Liver (tissue), 9 donors: ENCODE data around the gene LMTK2. TPM values are rescaled to one million over a fixed set of nuclear protein-coding genes. Genes with fewer than 3 reads are reported as not detected.

Experiments
- DNase-seq: peaks from one replicate; pipeline ENCODE4 v3.0.0-alpha.2; 2017; ENCODE audit warnings: low spot score
- H3K27ac ChIP-seq, 2 donors: one replicate each; pipeline ENCODE4 v1.7.0; 2013; ENCODE audit warnings: inconsistent platforms in 2 of 2, low read length in 2 of 2, control low read depth in 1 of 2, low read depth in 1 of 2, mild to moderate bottlenecking in 1 of 2
- H3K27me3 ChIP-seq, 4 donors: one replicate each; pipeline versions ENCODE4 v1.6.1 to v1.7.0; 2013; ENCODE audit warnings: low read length in 3 of 4, inconsistent platforms in 1 of 4, mild to moderate bottlenecking in 1 of 4, moderate library complexity in 1 of 4; ENCODE audit not compliant: control insufficient read depth in 4 of 4, insufficient read depth in 4 of 4
- H3K36me3 ChIP-seq, 4 donors: one replicate each; pipeline versions ENCODE4 v1.6.1 to v1.7.0; 2013; ENCODE audit warnings: low read length in 3 of 4, mild to moderate bottlenecking in 3 of 4, low read depth in 1 of 4, moderate library complexity in 1 of 4; ENCODE audit not compliant: control insufficient read depth in 4 of 4, insufficient read depth in 3 of 4
- H3K4me1 ChIP-seq, 4 donors: one replicate each; pipeline versions ENCODE4 v1.6.1 to v1.7.0; 2013; ENCODE audit warnings: low read length in 3 of 4, mild to moderate bottlenecking in 3 of 4, moderate library complexity in 1 of 4; ENCODE audit not compliant: control insufficient read depth in 4 of 4, insufficient read depth in 4 of 4
- H3K4me3 ChIP-seq, 3 donors: one replicate each; pipeline versions ENCODE4 v1.6.1 to v1.7.0; 2013; ENCODE audit warnings: low read length in 3 of 3, control low read depth in 1 of 3, low read depth in 1 of 3, mild to moderate bottlenecking in 1 of 3
- H3K9ac ChIP-seq, 2 donors: one replicate each; pipeline ENCODE4 v1.7.0; 2013; ENCODE audit warnings: low read length in 2 of 2, mild to moderate bottlenecking in 2 of 2, moderate library complexity in 2 of 2, control low read depth in 1 of 2, low read depth in 1 of 2
- H3K9me3 ChIP-seq, 4 donors: one replicate each; pipeline versions ENCODE4 v1.6.1 to v1.7.0; 2013; ENCODE audit warnings: low read length in 3 of 4; ENCODE audit not compliant: control insufficient read depth in 4 of 4
- EGR1 ChIP-seq, 2 donors: IDR thresholded peaks; 2 replicates each; pipeline ENCODE4 v1.6.1; 2016 to 2018; ENCODE audit warnings: antibody characterized with exemption in 2 of 2, low read depth in 2 of 2
- GABPA ChIP-seq, 2 donors: IDR thresholded peaks in 1 of 2; conservative IDR thresholded peaks in 1 of 2; 2 replicates each; pipeline ENCODE4 v1.6.1; 2016; ENCODE audit warnings: antibody characterized with exemption in 2 of 2, mild to moderate bottlenecking in 1 of 2, moderate library complexity in 1 of 2
- HNF4G ChIP-seq: IDR thresholded peaks from 2 replicates; pipeline ENCODE4 v1.6.1; 2016; ENCODE audit warnings: antibody characterized with exemption
- NR2F2 ChIP-seq: IDR thresholded peaks from 2 replicates; pipeline ENCODE4 v1.6.1; 2016; ENCODE audit warnings: antibody characterized with exemption
- RAD21 ChIP-seq, 2 donors: IDR thresholded peaks; 2 replicates each; pipeline ENCODE4 v1.6.1; 2016; ENCODE audit warnings: antibody characterized with exemption in 2 of 2, mild to moderate bottlenecking in 2 of 2
- RXRA ChIP-seq, 2 donors: IDR thresholded peaks; 2 replicates each; pipeline ENCODE4 v1.6.1; 2017 to 2018; ENCODE audit warnings: antibody characterized with exemption in 2 of 2, mild to moderate bottlenecking in 1 of 2
- WGBS: extraction: QIAGEN DNeasy Blood & Tissue Kit; methylation state at CpG from one replicate; pipeline ENCODE4 v1.1.7; 2013; 5-methylcytosine and 5-hydroxymethylcytosine counted together
- polyA plus RNA-seq, 2 donors: library from polyadenylated mRNA; stranded (reverse) in 1 of 2; unstranded in 1 of 2; fragments of 200-250 nt in 1 of 2; fragments of >200 nt in 1 of 2; fragmentation: Nextera tagmentation in 1 of 2; extraction: Ambion mirVana in 1 of 2; gene quantifications; one replicate each; pipeline versions ENCODE4 v1.2.1 to v1.2.3, GENCODE V29; 2013 to 2015
- total RNA-seq, 2 donors: library from RNA; depleted of rRNA; stranded (reverse); fragments of >200 nt; gene quantifications; one replicate each; pipeline ENCODE4 v1.2.3, GENCODE V29; 2014
- TF ChIP-seq, protein P1 (sequence below): fragments of 150-350 bp; IDR thresholded peaks from 2 replicates; pipeline ENCODE4 v1.5.1; 2017; ENCODE audit warnings: improper control_type of control experiment, low read depth, low read length; ENCODE audit not compliant: missing input control
- TF ChIP-seq, protein P2 (sequence below): IDR thresholded peaks from 2 replicates; pipeline ENCODE4 v1.6.1; 2016; ENCODE audit warnings: antibody characterized with exemption
- TF ChIP-seq, protein P3 (sequence below): IDR thresholded peaks from 2 replicates; pipeline ENCODE4 v1.6.1; 2016; ENCODE audit warnings: antibody characterized with exemption
- donor health status: healthy.
- donor health status: healthy.
- donor health status: healthy.
- donor health status: healthy.
- donor health status: healthy.

The LMTK2 gene
- total and polyA plus RNA-seq, 4 donors: 3.1 to 14.3 (median 9.0) TPM

DNA sequence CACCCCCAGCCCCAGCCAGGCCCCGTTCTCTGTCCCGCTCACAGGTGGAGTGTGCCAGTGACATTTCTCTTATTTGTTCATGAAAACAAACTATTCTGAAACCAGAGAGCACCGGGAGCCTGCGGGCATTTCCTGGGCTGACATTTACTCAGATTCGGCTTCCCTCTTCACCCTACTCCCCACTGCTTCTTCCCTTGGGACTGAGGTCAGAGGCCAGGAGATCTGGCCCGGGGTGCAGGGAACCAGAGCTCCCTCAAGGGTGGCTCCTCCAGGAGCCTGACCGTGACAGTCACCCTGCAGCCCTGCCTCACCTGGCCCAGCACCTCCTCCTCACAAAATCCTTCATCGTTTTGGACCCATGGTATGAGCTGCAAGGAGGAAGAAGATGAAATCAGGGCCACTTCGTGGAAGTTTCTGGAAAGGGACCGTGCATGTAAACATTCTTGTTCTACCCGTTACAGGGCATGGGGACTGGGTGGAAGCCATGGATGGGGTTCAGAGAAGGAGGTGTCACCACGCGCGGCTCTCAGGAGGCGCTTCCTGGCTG lies 116.8 kb downstream of the LMTK2 start:
- Histone ChIP-seq H3K4me1 (no peaks in the 10 kb centered on the region), H3K9me3 (no peaks in the 10 kb centered on the region), H3K4me3 (no peak overlapping the region), H3K27ac (no peak overlapping the region), H3K9ac (no peak overlapping the region), H3K36me3 (peaks cover 2 to 29% (median 6%) of the 10 kb centered on the region in 4 donors), H3K27me3 (no peaks in the 10 kb centered on the region)
- DNase-seq: no peak
- TF ChIP-seq RAD21 (IDR thresholded peaks at IDR 0.05) (no peak), HNF4G (no peak), GABPA (IDR thresholded peaks at IDR 0.05 in 1 of 2, conservative IDR thresholded peaks at IDR 0.05 in 1 of 2) (no peak), NR2F2 (no peak)
- TF ChIP-seq, protein P1, sequence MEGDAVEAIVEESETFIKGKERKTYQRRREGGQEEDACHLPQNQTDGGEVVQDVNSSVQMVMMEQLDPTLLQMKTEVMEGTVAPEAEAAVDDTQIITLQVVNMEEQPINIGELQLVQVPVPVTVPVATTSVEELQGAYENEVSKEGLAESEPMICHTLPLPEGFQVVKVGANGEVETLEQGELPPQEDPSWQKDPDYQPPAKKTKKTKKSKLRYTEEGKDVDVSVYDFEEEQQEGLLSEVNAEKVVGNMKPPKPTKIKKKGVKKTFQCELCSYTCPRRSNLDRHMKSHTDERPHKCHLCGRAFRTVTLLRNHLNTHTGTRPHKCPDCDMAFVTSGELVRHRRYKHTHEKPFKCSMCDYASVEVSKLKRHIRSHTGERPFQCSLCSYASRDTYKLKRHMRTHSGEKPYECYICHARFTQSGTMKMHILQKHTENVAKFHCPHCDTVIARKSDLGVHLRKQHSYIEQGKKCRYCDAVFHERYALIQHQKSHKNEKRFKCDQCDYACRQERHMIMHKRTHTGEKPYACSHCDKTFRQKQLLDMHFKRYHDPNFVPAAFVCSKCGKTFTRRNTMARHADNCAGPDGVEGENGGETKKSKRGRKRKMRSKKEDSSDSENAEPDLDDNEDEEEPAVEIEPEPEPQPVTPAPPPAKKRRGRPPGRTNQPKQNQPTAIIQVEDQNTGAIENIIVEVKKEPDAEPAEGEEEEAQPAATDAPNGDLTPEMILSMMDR: no peak
- TF ChIP-seq, protein P2, sequence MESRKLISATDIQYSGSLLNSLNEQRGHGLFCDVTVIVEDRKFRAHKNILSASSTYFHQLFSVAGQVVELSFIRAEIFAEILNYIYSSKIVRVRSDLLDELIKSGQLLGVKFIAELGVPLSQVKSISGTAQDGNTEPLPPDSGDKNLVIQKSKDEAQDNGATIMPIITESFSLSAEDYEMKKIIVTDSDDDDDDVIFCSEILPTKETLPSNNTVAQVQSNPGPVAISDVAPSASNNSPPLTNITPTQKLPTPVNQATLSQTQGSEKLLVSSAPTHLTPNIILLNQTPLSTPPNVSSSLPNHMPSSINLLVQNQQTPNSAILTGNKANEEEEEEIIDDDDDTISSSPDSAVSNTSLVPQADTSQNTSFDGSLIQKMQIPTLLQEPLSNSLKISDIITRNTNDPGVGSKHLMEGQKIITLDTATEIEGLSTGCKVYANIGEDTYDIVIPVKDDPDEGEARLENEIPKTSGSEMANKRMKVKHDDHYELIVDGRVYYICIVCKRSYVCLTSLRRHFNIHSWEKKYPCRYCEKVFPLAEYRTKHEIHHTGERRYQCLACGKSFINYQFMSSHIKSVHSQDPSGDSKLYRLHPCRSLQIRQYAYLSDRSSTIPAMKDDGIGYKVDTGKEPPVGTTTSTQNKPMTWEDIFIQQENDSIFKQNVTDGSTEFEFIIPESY: no peak
- 91% methylated on average over 15 of the region's 15 CpGs for WGBS

DNA sequence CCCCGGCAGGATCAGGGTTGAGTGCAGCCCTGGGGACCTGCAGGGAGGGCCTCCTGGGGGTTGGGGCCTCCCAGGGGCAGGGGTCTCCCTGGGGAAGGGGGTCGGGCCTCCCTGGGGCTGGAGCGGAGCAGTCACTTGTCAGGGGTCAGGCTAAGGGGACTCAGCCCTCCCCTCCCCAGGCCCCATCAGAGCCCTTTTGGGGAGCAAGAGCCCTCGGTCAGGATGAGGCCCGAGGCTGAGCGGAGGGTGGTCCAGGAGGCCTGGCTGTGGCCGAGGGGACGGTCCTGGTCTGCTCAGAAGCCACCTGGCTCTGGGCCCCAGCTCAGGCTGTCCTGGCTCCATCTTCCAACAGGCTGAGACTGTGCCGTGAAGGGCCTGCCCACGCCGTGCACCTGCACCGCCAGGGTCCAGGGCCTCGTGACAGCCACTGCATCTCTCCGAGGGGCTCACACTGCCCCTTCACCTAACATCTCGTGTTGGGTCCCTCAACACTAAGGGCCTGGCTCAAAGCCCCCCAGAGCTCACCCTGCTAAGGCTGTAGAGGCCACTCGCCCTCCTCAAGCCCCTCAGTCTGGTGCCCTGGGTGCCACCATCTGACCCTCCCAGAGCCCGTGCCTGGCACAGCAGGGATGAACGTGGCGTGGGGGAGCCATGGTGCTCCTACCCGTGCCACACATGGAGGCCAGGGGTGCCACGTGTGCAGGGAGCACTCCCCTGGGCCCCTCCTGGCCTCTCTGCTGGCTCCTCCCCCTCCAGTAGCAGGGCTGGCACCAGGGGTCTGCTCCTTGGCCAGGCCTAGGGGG lies 117.4 kb downstream of the LMTK2 start:
- Histone ChIP-seq H3K4me1 (no peaks in the 10 kb centered on the region), H3K9ac (no peak overlapping the region), H3K27me3 (no peaks in the 10 kb centered on the region), H3K9me3 (no peaks in the 10 kb centered on the region), H3K4me3 (no peak overlapping the region), H3K27ac (no peak overlapping the region), H3K36me3 (peaks cover 2 to 29% (median 6%) of the 10 kb centered on the region in 4 donors)
- TF ChIP-seq RXRA (IDR thresholded peaks at IDR 0.05): no peak
- TF ChIP-seq, protein P1: no peak
- TF ChIP-seq EGR1 (IDR thresholded peaks at IDR 0.05; ENCODE audit: low read depth in 2 of 2): no peak
- TF ChIP-seq GABPA (IDR thresholded peaks at IDR 0.05 in 1 of 2, conservative IDR thresholded peaks at IDR 0.05 in 1 of 2): no peak
- DNase-seq: no peak
- 95% methylated on average over 21 of the region's 21 CpGs for WGBS

DNA sequence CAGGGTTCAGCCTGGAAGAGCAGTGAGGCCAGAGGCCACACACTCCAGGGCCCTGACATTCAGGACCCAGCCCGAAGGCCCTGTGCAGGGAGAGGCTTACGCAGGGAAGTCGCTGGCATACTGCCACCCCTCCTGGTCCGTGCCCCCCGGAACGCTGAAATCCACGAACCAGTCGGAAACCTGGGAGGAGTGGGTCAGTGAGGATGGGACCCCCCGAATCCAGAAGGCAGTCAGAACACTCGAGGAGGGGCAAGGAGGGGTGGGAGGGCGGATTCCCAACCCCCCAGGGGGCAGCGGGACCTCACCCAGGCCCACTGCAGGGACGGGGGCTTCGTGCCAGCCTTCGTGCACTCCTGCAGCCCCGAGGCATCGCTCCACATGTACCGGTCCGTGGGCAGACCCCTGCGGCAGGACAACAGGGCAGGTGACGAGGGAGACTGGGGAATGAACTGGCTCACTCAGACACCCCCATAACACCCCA lies 118.1 kb downstream of the LMTK2 start:
- H3K36me3 ChIP-seq: peaks cover 2 to 29% (median 6%) of the 10 kb centered on the region in 4 donors
- H3K4me3 ChIP-seq: no peak overlapping the region
- H3K27me3 ChIP-seq: no peaks in the 10 kb centered on the region
- no peaks in the 10 kb centered on the region for H3K4me1 ChIP-seq
- TF ChIP-seq, protein P3, sequence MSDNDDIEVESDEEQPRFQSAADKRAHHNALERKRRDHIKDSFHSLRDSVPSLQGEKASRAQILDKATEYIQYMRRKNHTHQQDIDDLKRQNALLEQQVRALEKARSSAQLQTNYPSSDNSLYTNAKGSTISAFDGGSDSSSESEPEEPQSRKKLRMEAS: no peak
- H3K9me3 ChIP-seq: no peaks in the 10 kb centered on the region
- DNase-seq: no peak
- 95% methylated on average over 21 of the region's 21 CpGs for WGBS
- no peak overlapping the region for H3K27ac ChIP-seq
- H3K9ac ChIP-seq: no peak overlapping the region
